ENCODE results near the gene SLAMF8.

- TF ChIP-seq CTCF (IDR thresholded peaks at IDR 0.05) (no peak), EZH2 (IDR thresholded peaks at IDR 0.05; ENCODE audit: borderline replicate concordance, insufficient read depth, low read depth, low read length, poor library complexity, severe bottlenecking) (no peak)
These were observed 29.9 kb downstream of the SLAMF8 start for GRCh38 chr1:159856576-159856975.
